Fibroblast of lung (primary cell): ENCODE measurements around the gene MMP20.

Experiments used
- CTCF ChIP-seq, 2 donors: IDR thresholded peaks in 1 of 2; conservative IDR thresholded peaks in 1 of 2; 1 replicate in 1 of 2; 2 replicates in 1 of 2; pipeline ENCODE4 v1.5.1; 2011 to 2012; ENCODE audit warnings: low read length in 2 of 2, control low read depth in 1 of 2, inconsistent platforms in 1 of 2, low read depth in 1 of 2, mild to moderate bottlenecking in 1 of 2
- EZH2 ChIP-seq: IDR thresholded peaks from 2 replicates; pipeline ENCODE4 v1.5.1; 2012; ENCODE audit warnings: low read length, control low read depth, mild to moderate bottlenecking; ENCODE audit errors: missing control alignments

- TF ChIP-seq CTCF (conservative IDR thresholded peaks at IDR 0.05 in 1 of 2, IDR thresholded peaks at IDR 0.05 in 1 of 2; ENCODE audit: low read depth in 1 of 2, low read length in 2 of 2) (no peak), EZH2 (no peak)
These were observed 30.4 kb upstream of the MMP20 start for GRCh38 chr11:102655547-102655946.
